Panc1 (cell line): ENCODE results near the gene SULT1C3. TPM values are rescaled to one million over a fixed set of nuclear protein-coding genes. Genes with fewer than 3 reads are reported as not detected.

ENCODE experiments used
- ATAC-seq: fragments of 200-7000 bp; cut with Tn5 transposase; 2 replicates; pipeline ENCODE4 v1.9.1; 2020; ENCODE audit warnings: mild to moderate bottlenecking, moderate library complexity
- BruUV-seq: library from RNA; stranded (reverse); fragments of 400-500 nt; replicated peaks from 2 replicates; lab custom pipeline; 2021; lab: Mats Ljungman, UMichigan
- CTCF ChIA-PET: fragments of 300-600 bp; sonication (Branson Sonifier 250); formaldehyde crosslinking; loops from one replicate; lab custom pipeline; 2022; ENCODE audit warnings: antibody characterized with exemption; lab: Charles Lee
- POLR2A ChIA-PET: fragments of 300-600 bp; sonication (Branson Sonifier 250); formaldehyde crosslinking; loops from one replicate; lab custom pipeline; 2022; ENCODE audit warnings: antibody characterized with exemption; lab: Charles Lee
- DNase-seq: peaks from one replicate; pipeline ENCODE4 v3.0.0-alpha.2; 2010; ENCODE audit warnings: low read depth, low spot score
- H3K27ac ChIP-seq: 2 replicates; pipeline ENCODE4 v1.5.1; 2011; ENCODE audit warnings: mild to moderate bottlenecking, low read length, inconsistent platforms
- H3K27me3 ChIP-seq: fragments of 200-500 bp; sonication (Bioruptor generic); 2 replicates; pipeline ENCODE4 v1.6.0; 2014; ENCODE audit warnings: low read length, inconsistent platforms; ENCODE audit not compliant: control insufficient read depth, insufficient read depth
- H3K36me3 ChIP-seq: fragments of 200-500 bp; sonication (Bioruptor generic); 2 replicates; pipeline ENCODE4 v1.5.1; 2014; ENCODE audit warnings: inconsistent platforms, mild to moderate bottlenecking, low read length, moderate library complexity; ENCODE audit not compliant: control insufficient read depth, insufficient read depth
- H3K4me1 ChIP-seq: 2 replicates; pipeline ENCODE4 v1.5.1; 2011; ENCODE audit warnings: inconsistent platforms, mild to moderate bottlenecking, low read length, moderate library complexity; ENCODE audit not compliant: control insufficient read depth, insufficient read depth
- H3K4me3 ChIP-seq, 2 experiments: 2 replicates each; pipeline ENCODE4 v1.5.1; 2011 to 2012; ENCODE audit warnings: low read depth in 2 of 2, low read length in 2 of 2, mild to moderate bottlenecking in 2 of 2, inconsistent platforms in 1 of 2, moderate library complexity in 1 of 2
- H3K9me3 ChIP-seq: fragments of 200-500 bp; sonication (Bioruptor generic); 2 replicates; pipeline ENCODE4 v1.5.1; 2014; ENCODE audit warnings: low read depth, mild to moderate bottlenecking, inconsistent platforms, low read length, moderate library complexity; ENCODE audit not compliant: control insufficient read depth, insufficient read depth
- POLR2AphosphoS5 ChIP-seq: IDR thresholded peaks from 2 replicates; pipeline ENCODE4 v1.6.1; 2012; ENCODE audit warnings: mild to moderate bottlenecking, low read depth, low read length, moderate library complexity
- SIN3A ChIP-seq: IDR thresholded peaks from 2 replicates; pipeline ENCODE4 v1.6.1; 2012; ENCODE audit warnings: low read depth, mild to moderate bottlenecking, low read length, moderate library complexity, borderline replicate concordance; ENCODE audit not compliant: insufficient read depth
- TCF7L2 ChIP-seq: IDR thresholded peaks from 2 replicates; pipeline ENCODE4 v1.6.1; 2011; ENCODE audit warnings: mild to moderate bottlenecking, low read depth, low read length, inconsistent platforms
- in situ Hi-C: cut with HindIII; loops from 2 replicates; pipeline ENCODE4 v1.10.0; 2016; ENCODE audit warnings: low sequenced_read_pairs, low pct_unique_long_range_greater_than_20kb
- intact Hi-C: fragments of 100-400 bp; cut with micrococcal nuclease; formaldehyde crosslinking; loops from one replicate; pipeline ENCODE4 v1.10.0; 2022; ENCODE audit not compliant: unreplicated experiment
- total RNA-seq: library from RNA; stranded (reverse); gene quantifications from one replicate; pipeline ENCODE4 v1.2.1, GENCODE V29; 2021; ENCODE audit not compliant: unreplicated experiment
- TF ChIP-seq, protein P1 (sequence below): fragments of 450-650 bp; IDR thresholded peaks from 2 replicates; pipeline ENCODE4 v1.5.1; 2017; ENCODE audit warnings: mild to moderate bottlenecking
- TF ChIP-seq, protein P2 (sequence below), 2 experiments: IDR thresholded peaks; 2 replicates each; pipeline ENCODE4 v1.6.1; 2011 to 2012; ENCODE audit warnings: low read depth in 2 of 2, control low read depth in 1 of 2, low read length in 1 of 2, mild to moderate bottlenecking in 1 of 2, moderate library complexity in 1 of 2; ENCODE audit not compliant: insufficient read depth in 1 of 2

The SULT1C3 gene
- total RNA-seq, 1 experiment from 2014 or later: not detected

DNA sequence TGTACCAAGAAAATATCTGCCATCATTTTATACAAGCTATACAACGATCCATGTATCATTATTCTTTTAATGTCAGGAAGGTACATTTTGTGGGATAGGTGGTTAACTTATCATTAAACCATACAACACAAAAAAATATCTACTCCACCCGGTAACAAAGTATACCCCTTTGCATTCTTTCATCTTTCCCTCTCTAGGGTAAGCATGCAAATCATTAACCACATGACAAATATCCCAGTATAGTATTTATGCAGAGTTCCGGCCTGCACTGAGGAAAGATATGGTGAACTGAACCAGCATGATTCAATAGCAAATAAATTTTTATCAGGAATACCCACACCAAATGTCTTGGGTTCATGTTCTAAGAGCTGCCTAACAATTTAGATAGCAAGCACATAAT, 26.4 kb downstream of the SULT1C3 start:
- TF ChIP-seq TCF7L2 (no peak), POLR2AphosphoS5 (no peak), SIN3A (no peak)
- TF ChIP-seq, protein P1, sequence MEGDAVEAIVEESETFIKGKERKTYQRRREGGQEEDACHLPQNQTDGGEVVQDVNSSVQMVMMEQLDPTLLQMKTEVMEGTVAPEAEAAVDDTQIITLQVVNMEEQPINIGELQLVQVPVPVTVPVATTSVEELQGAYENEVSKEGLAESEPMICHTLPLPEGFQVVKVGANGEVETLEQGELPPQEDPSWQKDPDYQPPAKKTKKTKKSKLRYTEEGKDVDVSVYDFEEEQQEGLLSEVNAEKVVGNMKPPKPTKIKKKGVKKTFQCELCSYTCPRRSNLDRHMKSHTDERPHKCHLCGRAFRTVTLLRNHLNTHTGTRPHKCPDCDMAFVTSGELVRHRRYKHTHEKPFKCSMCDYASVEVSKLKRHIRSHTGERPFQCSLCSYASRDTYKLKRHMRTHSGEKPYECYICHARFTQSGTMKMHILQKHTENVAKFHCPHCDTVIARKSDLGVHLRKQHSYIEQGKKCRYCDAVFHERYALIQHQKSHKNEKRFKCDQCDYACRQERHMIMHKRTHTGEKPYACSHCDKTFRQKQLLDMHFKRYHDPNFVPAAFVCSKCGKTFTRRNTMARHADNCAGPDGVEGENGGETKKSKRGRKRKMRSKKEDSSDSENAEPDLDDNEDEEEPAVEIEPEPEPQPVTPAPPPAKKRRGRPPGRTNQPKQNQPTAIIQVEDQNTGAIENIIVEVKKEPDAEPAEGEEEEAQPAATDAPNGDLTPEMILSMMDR: no peak
- TF ChIP-seq, protein P2, sequence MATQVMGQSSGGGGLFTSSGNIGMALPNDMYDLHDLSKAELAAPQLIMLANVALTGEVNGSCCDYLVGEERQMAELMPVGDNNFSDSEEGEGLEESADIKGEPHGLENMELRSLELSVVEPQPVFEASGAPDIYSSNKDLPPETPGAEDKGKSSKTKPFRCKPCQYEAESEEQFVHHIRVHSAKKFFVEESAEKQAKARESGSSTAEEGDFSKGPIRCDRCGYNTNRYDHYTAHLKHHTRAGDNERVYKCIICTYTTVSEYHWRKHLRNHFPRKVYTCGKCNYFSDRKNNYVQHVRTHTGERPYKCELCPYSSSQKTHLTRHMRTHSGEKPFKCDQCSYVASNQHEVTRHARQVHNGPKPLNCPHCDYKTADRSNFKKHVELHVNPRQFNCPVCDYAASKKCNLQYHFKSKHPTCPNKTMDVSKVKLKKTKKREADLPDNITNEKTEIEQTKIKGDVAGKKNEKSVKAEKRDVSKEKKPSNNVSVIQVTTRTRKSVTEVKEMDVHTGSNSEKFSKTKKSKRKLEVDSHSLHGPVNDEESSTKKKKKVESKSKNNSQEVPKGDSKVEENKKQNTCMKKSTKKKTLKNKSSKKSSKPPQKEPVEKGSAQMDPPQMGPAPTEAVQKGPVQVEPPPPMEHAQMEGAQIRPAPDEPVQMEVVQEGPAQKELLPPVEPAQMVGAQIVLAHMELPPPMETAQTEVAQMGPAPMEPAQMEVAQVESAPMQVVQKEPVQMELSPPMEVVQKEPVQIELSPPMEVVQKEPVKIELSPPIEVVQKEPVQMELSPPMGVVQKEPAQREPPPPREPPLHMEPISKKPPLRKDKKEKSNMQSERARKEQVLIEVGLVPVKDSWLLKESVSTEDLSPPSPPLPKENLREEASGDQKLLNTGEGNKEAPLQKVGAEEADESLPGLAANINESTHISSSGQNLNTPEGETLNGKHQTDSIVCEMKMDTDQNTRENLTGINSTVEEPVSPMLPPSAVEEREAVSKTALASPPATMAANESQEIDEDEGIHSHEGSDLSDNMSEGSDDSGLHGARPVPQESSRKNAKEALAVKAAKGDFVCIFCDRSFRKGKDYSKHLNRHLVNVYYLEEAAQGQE (IDR thresholded peaks at IDR 0.05; ENCODE audit: insufficient read depth in 1 of 2, low read depth in 2 of 2, low read length in 1 of 2): no peak
- no TSS peak for BruUV-seq
- intact Hi-C loops: no loop called here
- Histone ChIP-seq H3K36me3 (no peaks in the 10 kb centered on the region), H3K9me3 (no peaks in the 10 kb centered on the region), H3K4me3 (no peak overlapping the region), H3K27me3 (no peaks in the 10 kb centered on the region), H3K27ac (no peak overlapping the region), H3K4me1 (peaks cover 5% of the 10 kb centered on the region; the same call in 1 of the 2 replicates)
- ChIA-PET POLR2A (no interaction called here), CTCF (no interaction called here)
- ATAC-seq: no peak
- in situ Hi-C loops: no loop called here
- no peak for DNase-seq

DNA sequence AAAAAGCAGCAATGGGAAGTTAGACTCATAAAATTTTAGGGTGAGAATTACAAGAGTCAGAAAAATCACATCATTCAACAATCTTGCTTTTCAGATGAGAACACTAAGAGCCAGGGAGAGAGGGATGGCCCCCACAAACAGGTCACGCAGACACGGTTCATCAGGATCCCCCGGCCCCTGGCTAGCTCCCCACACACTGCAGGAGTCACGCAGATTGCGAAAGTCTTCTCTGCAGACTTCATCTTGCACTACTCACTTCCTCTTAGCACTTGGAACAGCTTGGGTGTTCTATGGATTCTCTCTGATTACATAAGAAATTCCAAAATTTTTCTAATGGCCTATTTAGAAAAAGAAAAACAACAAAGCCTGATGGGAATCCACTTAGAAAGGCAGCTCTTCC, 27.3 kb downstream of the SULT1C3 start:
- POLR2A ChIA-PET: no interaction called here
- DNase-seq: no peak

More for the DNA sequence above, 27.3 kb downstream of the SULT1C3 start:
- Histone ChIP-seq H3K9me3 (no peaks in the 10 kb centered on the region), H3K4me1 (peaks cover 9% of the 10 kb centered on the region; the same call in 1 of the 2 replicates), H3K36me3 (no peaks in the 10 kb centered on the region), H3K4me3 (no peak overlapping the region), H3K27ac (no peak overlapping the region; the same call in 1 of the 2 replicates), H3K27me3 (no peaks in the 10 kb centered on the region)
- CTCF ChIA-PET: no interaction called here
- BruUV-seq: no TSS peak
- in situ Hi-C loops (no loop called here), intact Hi-C loops (no loop called here)
- ATAC-seq: no peak
- TF ChIP-seq, protein P1: no peak
- TF ChIP-seq TCF7L2: no peak
- TF ChIP-seq, protein P2 (IDR thresholded peaks at IDR 0.05; ENCODE audit: insufficient read depth in 1 of 2, low read depth in 2 of 2, low read length in 1 of 2): no peak
- no peak for TF ChIP-seq POLR2AphosphoS5
- no peak for TF ChIP-seq SIN3A
